ENCODE results near the gene CSKMT. TPM values are rescaled to one million over a fixed set of nuclear protein-coding genes. Genes with fewer than 3 reads are reported as not detected.

The CSKMT gene
- total RNA-seq, 2 donors from 2014 or later: 29.9 to 39.4 TPM

DNA sequence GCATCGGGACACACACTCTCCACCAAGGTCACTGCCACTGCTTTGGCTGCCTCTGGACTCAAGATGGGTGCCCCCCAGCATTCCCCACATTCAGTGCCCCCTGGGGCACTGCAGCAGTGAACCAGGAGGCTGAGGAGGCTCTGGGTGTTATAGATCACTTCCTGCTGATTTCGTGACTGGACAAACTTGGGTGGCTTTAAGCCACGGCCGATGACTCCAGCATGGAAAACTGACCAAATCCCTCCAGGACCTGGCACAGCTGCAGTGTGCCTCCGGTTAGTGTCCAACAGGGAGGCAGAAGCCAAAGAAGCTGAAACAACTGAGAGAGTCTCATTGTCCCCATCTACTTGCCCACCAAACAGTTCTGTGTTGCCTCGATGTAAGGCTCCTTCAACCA lies 17.5 kb upstream of the CSKMT start:
- no peak for DNase-seq
- H3K36me3 Mint-ChIP-seq (ENCODE audit: low read depth): peaks cover 34% of the 10 kb centered on the region
- H3K9me3 ChIP-seq (ENCODE audit: control insufficient read depth, low read length): no peaks in the 10 kb centered on the region
- no peak for TF ChIP-seq CTCF (conservative IDR thresholded peaks at IDR 0.05)
- no peak overlapping the region for H3K9ac ChIP-seq (ENCODE audit: extremely low read depth, low read length, poor library complexity, severe bottlenecking)
- H3K4me3 Mint-ChIP-seq: no peak overlapping the region
- H3K4me3 ChIP-seq (ENCODE audit: low read length): no peak overlapping the region
- no peak overlapping the region for H3K27ac Mint-ChIP-seq
- peaks cover 6% of the 10 kb centered on the region for H3K4me1 Mint-ChIP-seq
- H3K36me3 ChIP-seq (ENCODE audit: control insufficient read depth, insufficient read depth, low read length): peaks cover 43% of the 10 kb centered on the region
- no peaks in the 10 kb centered on the region for H3K9me3 Mint-ChIP-seq
- H3K27me3 Mint-ChIP-seq (ENCODE audit: insufficient read depth): no peaks in the 10 kb centered on the region
- H3K4me1 ChIP-seq (ENCODE audit: control insufficient read depth, insufficient read depth, low read length): no peaks in the 10 kb centered on the region
- H3K27ac ChIP-seq (ENCODE audit: low read depth, low read length): no peak overlapping the region
- no peaks in the 10 kb centered on the region for H3K27me3 ChIP-seq (ENCODE audit: control insufficient read depth, insufficient read depth, low read length, poor library complexity, severe bottlenecking)
- WGBS, 2 experiments (ENCODE audit: insufficient coverage in 1 of 2, insufficient read length in 1 of 2): 95 to 98% methylated on average over 5 to 6 of the region's 6 CpGs

DNA sequence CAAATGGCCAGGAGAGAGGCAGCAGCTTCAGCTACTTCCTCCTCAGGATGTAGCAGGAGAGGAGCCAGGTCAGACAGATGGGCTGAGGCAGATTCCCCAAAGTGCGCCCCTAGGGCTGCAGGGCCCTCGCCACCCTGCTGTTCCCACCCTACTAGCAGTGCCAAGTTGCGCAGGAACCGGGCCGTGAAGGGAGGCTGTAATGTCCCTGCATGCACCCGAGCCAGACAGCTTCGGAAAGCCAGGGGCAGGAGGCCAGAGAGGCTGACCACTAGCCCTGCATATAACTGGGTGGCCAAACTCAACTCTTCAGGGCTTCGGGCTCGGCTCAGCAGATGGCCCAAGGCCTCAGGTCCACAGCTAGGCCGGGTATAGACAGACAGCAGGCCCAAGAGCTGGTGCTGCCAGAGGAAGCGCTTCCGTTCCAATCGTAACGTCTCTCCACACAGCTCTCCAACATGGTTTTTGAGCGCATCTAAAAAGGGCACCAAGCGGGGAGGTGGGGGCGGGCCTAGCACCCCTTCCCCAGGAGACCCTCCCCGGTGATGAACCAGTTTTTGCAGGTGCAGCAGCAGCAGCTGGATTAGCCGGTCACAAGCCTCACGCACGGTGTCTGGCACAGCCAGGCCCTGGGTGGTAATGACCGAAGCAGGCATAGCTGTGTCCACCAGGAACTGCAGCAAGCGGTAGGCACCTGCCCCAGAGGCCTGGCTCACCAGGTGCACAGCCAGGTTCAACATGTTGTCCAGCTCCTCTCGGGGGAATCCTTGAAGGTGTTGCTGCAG lies 16.7 kb upstream of the CSKMT start:
- no peak overlapping the region for H3K4me3 ChIP-seq (ENCODE audit: low read length)
- Mint-ChIP-seq H3K36me3 (ENCODE audit: low read depth) (peaks cover 29% of the 10 kb centered on the region), H3K4me3 (no peak overlapping the region), H3K27me3 (ENCODE audit: insufficient read depth) (no peaks in the 10 kb centered on the region), H3K27ac (no peak overlapping the region), H3K9me3 (no peaks in the 10 kb centered on the region), H3K4me1 (peaks cover 7% of the 10 kb centered on the region)
- TF ChIP-seq CTCF (conservative IDR thresholded peaks at IDR 0.05): no peak
- H3K4me1 ChIP-seq (ENCODE audit: control insufficient read depth, insufficient read depth, low read length): no peaks in the 10 kb centered on the region
- DNase-seq: no peak
- H3K27ac ChIP-seq (ENCODE audit: low read depth, low read length): no peak overlapping the region
- no peak overlapping the region for H3K9ac ChIP-seq (ENCODE audit: extremely low read depth, low read length, poor library complexity, severe bottlenecking)
- H3K27me3 ChIP-seq (ENCODE audit: control insufficient read depth, insufficient read depth, low read length, poor library complexity, severe bottlenecking): no peaks in the 10 kb centered on the region
- peaks cover 36% of the 10 kb centered on the region for H3K36me3 ChIP-seq (ENCODE audit: control insufficient read depth, insufficient read depth, low read length)
- WGBS, 2 experiments (ENCODE audit: insufficient coverage in 1 of 2, insufficient read length in 1 of 2): 92 to 98% methylated on average over 16 to 24 of the region's 24 CpGs
- no peaks in the 10 kb centered on the region for H3K9me3 ChIP-seq (ENCODE audit: control insufficient read depth, low read length)

GRCh38 chr11:62648967-62649364 lies 16.1 kb upstream of the CSKMT start:
- H3K36me3 ChIP-seq (ENCODE audit: control insufficient read depth, insufficient read depth, low read length): peaks cover 31% of the 10 kb centered on the region
- no peaks in the 10 kb centered on the region for H3K27me3 Mint-ChIP-seq (ENCODE audit: insufficient read depth)
- H3K4me1 Mint-ChIP-seq: peaks cover 7% of the 10 kb centered on the region
- DNase-seq: no peak
- H3K27ac ChIP-seq (ENCODE audit: low read depth, low read length): no peak overlapping the region
- no peak for TF ChIP-seq CTCF (conservative IDR thresholded peaks at IDR 0.05)
- H3K4me3 ChIP-seq (ENCODE audit: low read length): no peak overlapping the region
- H3K27me3 ChIP-seq (ENCODE audit: control insufficient read depth, insufficient read depth, low read length, poor library complexity, severe bottlenecking): no peaks in the 10 kb centered on the region
- no peak overlapping the region for H3K9ac ChIP-seq (ENCODE audit: extremely low read depth, low read length, poor library complexity, severe bottlenecking)
- no peak overlapping the region for H3K27ac Mint-ChIP-seq
- peaks cover 24% of the 10 kb centered on the region for H3K36me3 Mint-ChIP-seq (ENCODE audit: low read depth)
- no peaks in the 10 kb centered on the region for H3K4me1 ChIP-seq (ENCODE audit: control insufficient read depth, insufficient read depth, low read length)
- no peak overlapping the region for H3K4me3 Mint-ChIP-seq
- no peaks in the 10 kb centered on the region for H3K9me3 Mint-ChIP-seq
- H3K9me3 ChIP-seq (ENCODE audit: control insufficient read depth, low read length): no peaks in the 10 kb centered on the region
- 90 to 100% methylated on average over 4 to 11 of the region's 11 CpGs for WGBS, 2 experiments (ENCODE audit: insufficient coverage in 1 of 2, insufficient read length in 1 of 2)

Measured in endodermal cell (in vitro differentiated cells).